Colon (tissue), 2 donors: ENCODE data around the gene AQP12A.

ENCODE experiments used
- FAIRE-seq: peaks from 2 replicates; lab custom pipeline; 2012; peaks lifted over from hg19 to GRCh38; lab: Jason Lieb, UNC
- donor health status: control.
- donor health status: control.

AQP12A gene

GRCh38 chr2:240707043-240707756, 15.5 kb downstream of the AQP12A start:
- FAIRE-seq: no peak

DNA sequence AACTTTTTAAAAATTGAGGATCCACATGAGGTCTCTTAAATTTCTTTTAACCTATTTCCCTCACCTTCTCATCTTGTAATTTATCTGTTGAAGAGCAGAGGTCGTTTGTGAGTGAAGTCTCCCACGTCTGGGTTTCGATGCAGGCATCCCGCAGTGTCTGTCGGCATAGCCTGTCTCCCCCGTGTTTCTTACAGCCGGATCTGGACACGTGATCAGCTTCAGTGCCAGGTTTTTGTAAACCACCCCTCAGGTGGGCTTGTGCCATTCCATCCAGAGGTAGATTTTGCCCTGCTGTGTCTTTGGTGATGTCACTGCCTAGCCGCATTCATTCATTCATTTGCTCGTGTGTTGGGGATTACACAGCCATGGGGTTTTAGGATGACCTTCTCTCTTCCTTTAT, 16.2 kb downstream of the AQP12A start:
- FAIRE-seq: no peak

- FAIRE-seq: no peak
Observed at GRCh38 chr2:240708457-240708856, 16.8 kb downstream of the AQP12A start.

DNA sequence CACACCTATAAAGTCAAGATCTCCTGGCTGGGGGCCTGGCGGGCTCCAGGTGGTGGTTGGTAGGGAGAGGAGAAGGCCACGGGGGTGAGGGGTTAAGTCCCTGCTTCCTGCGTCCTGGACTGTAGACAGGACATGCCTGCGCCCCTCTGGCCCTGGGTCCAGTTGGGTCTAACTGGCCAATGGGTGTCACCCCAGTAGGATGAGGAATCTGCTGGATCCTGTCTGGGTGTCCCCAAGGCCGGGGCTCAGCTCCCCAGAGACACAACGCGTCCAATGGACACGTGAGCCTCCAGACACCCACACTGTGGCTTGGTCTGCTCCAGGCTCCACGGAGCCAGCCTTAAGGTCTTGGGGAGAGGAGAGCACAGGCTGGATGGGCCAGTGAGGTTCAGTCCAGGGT, 19.6 kb downstream of the AQP12A start:
- no peak for FAIRE-seq

GRCh38 chr2:240711701-240712100, 20.0 kb downstream of the AQP12A start:
- no peak for FAIRE-seq

DNA sequence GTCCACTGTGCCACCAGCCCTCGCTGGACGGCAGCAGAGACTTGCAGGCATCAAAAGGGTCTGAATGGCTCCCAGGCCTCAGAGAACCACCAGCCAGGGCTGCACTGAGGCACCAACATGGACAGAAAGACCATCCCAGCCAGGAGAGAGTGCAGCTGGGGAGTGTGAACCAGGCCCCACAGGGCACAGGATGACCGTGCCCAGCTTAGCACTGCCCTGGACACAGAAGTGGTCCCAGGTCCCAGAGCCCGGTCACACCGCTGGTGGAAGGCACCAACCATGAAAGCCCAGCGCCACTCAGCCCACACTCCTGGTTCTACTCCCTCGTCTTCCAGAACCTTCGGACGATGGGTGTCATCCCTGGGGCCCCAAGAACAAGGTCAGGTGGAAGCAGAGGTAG, 20.5 kb downstream of the AQP12A start:
- no peak for FAIRE-seq

GRCh38 chr2:240713071-240713927, 21.6 kb downstream of the AQP12A start:
- no peak for FAIRE-seq

DNA sequence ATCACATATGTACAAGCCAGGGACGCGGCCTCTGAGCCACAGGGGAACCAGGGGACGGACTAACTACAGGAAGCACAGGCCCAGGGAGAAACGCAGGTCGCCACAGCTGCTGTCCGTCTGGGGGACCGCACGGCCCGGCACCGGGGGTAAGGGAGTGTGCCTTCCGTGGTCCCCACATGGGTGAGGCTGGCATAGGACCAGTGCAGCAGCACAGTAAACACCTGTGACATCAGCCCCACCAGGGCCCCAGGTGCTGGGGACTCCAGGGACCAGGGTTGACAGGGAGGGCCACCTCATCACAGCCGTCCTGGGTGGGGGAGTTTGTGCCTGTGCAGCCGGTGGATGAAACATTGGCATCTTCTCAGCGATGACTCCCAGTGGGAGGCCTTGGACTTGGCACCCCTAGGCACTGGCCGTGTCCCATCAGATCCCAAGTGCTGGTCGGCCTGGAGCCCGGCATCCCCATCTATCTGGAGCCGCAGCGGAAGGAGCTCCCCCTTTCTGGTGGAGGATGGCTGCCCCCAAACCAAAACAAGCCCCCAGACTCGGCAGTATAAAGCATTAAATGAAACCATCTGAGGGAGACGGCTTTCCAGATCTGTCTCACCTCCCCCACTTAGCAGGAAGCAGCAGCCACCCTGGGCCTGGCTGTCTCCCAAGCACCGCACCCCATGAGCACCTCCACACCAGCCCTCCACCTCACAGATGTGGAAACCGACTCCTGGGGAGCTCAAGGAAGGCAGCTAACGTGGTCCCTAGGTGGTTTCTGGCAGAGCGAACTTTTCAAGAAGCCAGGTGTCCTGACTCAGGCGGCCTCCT, 22.5 kb downstream of the AQP12A start:
- no peak for FAIRE-seq

GRCh38 chr2:240714747-240715725, 23.4 kb downstream of the AQP12A start:
- FAIRE-seq: no peak

GRCh38 chr2:240716130-240716798, 24.6 kb downstream of the AQP12A start:
- no peak for FAIRE-seq

DNA sequence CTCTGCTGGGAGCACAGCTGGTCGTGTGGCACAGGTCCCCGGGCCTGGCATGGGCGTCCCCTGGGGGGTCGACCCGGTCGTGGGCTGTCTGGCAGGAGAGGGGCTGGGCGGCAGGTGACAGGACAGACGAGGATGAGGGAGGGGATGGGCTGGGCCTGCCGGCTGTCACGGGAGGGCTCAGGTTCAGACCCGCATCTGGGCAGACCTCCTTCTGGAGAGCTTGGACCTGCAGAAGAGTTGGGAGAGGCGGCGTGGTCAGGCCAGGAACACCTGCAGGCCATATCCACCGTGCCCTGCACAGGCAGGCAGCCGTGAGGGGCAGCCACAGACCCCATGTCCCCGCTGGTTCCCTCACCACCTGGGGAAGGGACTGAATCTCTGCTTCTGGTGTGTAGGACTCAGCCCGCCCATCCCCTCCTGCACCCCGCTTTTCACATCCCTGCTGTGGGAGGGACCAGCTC, 25.5 kb downstream of the AQP12A start:
- FAIRE-seq: no peak

DNA sequence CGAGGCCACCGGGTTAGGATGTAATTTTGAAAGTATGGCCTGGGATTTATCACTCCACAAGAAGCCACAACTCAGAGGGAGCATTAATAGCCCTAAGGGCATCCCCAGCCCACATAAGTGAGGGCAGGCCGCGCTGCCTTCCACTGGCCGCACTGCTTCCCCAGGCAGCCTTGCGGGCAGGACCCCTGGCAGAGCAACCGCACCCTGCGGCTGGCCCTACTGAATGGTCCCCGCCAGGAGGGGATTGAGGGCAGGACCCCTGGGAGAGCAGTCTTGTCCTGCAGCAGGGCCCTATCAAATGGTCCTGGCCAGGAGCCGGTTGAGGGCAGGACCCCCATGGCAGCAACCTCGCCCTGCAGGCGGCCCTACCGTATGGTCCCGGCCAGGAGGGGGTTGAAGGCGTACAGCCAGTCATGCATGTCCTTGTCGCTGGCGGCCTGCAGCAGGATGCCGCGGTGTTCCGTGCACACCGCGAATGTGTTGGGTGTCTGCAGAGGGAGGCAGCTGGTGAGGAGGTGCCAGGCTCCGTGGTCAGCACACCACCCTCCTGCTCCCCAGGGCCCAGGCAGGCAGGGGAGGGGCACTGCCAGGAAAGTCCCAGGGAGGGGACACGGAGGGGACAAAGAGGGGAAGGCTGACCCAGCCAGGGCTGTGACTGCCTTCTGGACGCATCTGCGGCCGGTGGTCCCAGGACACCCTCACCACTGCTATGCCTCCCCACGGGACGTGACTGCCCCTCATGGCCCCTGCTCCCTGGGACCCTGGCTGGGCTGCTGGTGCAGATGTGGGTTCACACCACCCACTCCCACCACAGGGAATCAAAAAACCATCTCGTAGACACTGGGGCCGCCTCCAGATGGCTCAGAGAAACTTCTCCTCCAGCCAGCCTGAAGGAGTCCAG, 26.3 kb downstream of the AQP12A start:
- no peak for FAIRE-seq

DNA sequence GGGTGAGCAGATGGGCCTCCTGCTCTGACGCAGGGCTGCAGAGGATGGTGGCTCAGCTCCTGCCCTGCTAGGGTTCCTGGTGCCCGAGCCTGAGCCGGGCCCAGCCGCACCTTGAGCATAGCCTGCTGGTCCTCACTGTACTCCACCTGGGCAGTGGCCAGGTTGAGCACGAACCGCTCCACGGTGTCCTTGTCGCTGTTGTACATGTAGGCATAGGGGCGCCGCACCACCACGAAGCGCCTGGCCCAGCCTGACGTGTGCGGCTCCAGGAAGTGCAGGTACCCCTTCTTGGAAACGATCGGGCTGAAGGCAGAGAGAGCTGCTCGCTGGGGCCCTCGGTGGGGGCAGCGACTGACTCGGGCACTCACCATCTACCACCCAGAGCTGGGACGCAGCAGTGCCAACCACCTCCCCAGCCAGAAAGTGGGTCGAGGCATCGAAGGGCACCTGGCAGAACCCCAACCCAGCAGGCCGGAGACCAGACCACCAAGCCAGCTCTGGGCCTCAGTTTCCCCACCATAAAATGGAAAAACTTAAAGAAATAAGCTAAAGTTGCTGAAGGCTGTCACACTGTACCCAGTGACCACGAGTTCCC, 27.3 kb downstream of the AQP12A start:
- no peak for FAIRE-seq

- no peak for FAIRE-seq
Observed at GRCh38 chr2:240719676-240720545, 28.2 kb downstream of the AQP12A start.

DNA sequence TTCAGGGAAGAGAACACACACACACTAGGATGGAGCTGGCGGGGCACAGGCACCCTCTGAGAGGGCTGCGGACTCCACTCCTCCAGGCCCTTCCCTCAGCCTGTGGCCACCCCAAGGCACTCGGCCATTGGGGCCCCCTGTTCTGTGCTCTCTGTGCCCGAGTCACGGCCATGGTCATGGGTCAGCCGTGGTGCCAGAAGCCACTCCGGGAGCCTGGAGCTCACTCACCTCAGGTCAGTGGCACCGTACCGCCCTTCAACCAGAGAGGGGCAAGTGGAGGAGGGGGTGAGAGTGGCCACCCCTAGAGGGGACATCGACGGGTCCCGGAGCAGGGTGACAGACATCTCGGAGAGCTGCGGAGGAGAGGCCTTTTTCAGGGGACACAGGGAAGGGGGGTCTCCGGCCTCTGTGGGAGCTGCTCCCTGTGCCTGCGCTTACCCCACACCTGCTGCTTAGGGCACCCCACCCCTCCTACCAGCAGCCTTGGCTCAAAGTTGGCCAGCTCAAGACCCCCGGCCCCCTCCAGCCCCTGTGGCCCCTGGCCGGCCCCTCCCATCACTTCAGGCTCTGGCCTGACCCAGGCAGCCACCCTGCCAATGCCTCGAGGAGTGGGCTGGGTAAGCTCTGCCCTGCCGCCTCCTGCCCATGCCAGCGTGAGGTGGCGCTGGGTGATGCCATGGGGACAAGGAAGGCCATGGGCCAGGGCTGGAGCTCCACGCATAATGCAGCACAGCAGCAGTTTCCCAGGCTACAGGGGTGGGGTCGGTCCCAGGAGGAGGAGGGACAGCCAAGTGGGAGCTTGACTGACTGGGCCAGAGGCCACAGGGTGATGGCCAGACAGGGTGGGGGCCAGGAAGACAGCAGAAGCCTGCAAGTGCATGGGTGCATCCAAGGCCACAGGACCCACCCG, 29.3 kb downstream of the AQP12A start:
- no peak for FAIRE-seq

DNA sequence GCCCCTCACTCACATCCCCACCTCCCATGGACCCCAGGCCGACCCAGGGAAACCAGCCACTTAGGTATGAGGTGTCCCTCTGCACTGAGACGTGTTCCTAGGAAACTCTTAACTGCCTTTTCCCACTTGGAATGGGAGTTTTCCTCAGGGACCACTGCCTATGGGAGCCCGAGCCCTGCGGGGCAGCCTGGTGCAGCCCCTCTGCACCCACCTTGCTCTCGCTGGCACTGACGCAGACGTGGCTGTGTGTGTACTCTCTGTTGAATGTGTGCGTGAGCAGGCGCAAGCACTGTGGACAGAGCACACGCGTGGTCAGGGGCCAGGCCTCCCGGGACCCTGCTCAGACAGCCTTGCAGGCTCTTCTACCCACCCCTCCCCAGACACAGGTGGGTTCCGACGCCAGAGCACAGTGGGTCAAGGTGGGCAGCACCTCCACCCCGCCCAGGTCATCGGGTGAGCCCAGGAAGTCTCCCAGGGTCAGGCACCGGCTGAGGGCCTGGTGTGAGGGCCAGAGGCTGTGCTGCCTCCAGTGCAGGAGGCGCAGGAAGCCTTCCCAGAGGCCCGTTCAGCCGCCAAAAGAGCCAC, 30.0 kb downstream of the AQP12A start:
- no peak for FAIRE-seq

DNA sequence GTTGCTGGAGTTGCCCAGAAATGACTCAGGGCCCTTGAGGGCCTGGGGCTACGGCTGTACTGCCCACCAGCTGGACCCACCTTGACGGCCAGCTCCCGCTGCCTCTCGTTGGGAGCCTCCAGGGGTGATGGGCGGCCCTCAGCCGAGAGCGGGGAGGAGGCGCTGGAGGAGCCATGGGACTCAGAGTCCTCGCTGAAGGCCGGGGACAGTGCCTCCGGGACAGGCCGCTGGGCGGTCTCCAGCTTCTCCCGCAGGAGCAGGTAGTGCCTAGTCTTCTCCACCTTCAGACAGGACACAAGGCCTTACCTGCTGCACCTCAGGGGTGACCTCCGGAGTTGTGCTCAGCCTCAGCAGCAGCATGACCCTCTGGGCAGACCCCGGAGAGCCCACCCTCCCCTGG, 30.7 kb downstream of the AQP12A start:
- FAIRE-seq: no peak
